ENCODE results near the gene CDC42BPB. TPM values are rescaled to one million over a fixed set of nuclear protein-coding genes. Genes with fewer than 3 reads are reported as not detected.

The CDC42BPB gene
- total and polyA plus RNA-seq, 2 of the 4 experiments (the other 2 are of a cell fraction), result 49.1 to 81.4 TPM

GRCh38 chr14:103084021-103084919 is 26.9 kb upstream of the CDC42BPB start, which contains the start of gene LBHD2:
Gene LBHD2 (plus strand): TSS chr14:103084210. CDS start chr14:103086013, 1,803 bp downstream.
- 49% methylated on average over 5 of the region's 61 CpGs; no CpG with 5 or more reads in 1 of the 2 experiments for WGBS, 2 experiments (ENCODE audit: extremely low coverage in 2 of 2, insufficient read length in 1 of 2)
- ATAC-seq (ENCODE audit: low read depth) (peak; percentile 93), DNase-seq (peak; percentile 17)
- H3K9me3 ChIP-seq (ENCODE audit: control insufficient read depth, insufficient read depth, low read length), result peaks cover 2% of the 10 kb centered on the region; the same call in 1 of the 2 replicates
- no peak within 1 kb of the TSS for H3K18ac ChIP-seq (ENCODE audit: low read depth, low read length)
- no peaks in the 10 kb centered on the region for H3K79me1 ChIP-seq (ENCODE audit: low read depth in 1 of 2, low read length in 2 of 2)
- no peak within 1 kb of the TSS for H3K27ac ChIP-seq (ENCODE audit: insufficient read depth, low read length)
- H4K20me1 ChIP-seq (ENCODE audit: insufficient read depth, low read length), result no peaks in the 10 kb centered on the region
- dilution Hi-C loops (cut with HindIII; ENCODE audit: low sequenced_read_pairs, unreplicated experiment) (no loop called here), intact Hi-C loops (cut with micrococcal nuclease) (no loop called here), in situ Hi-C loops (cut with MboI; ENCODE audit: low sequenced_read_pairs) (no loop called here)
- H3K4me1 ChIP-seq (ENCODE audit: control insufficient read depth, insufficient read depth, low read length), result peaks cover 3% of the 10 kb centered on the region; the same call in 1 of the 2 replicates
- no peak within 1 kb of the TSS for H2BK5ac ChIP-seq (ENCODE audit: low read depth, low read length, poor library complexity, severe bottlenecking)
- H3K4me2 ChIP-seq (ENCODE audit: low read depth, low read length), result peak within 1 kb of the TSS; percentile 74
- H3K36me3 ChIP-seq (ENCODE audit: control insufficient read depth, insufficient read depth, low read length), result no peaks in the 10 kb centered on the region
- peak within 1 kb of the TSS; percentile 67 for H2AFZ ChIP-seq (replicated peaks; ENCODE audit: low read length, poor library complexity)
- H3K9me1 ChIP-seq (ENCODE audit: insufficient read depth, low read length), result no peaks in the 10 kb centered on the region
- no peak within 1 kb of the TSS for H4K5ac ChIP-seq (ENCODE audit: low read depth, low read length)
- no TSS peak for BruUV-seq (replicated peaks)
- peak within 1 kb of the TSS; percentile 61 for H2AK9ac ChIP-seq (replicated peaks; ENCODE audit: low read depth, low read length, poor library complexity)
- no peak within 1 kb of the TSS for H3K9ac ChIP-seq (ENCODE audit: low read depth, low read length)
- no peak within 1 kb of the TSS for H2BK15ac ChIP-seq (ENCODE audit: low read depth, low read length)
- no peak within 1 kb of the TSS for H4K91ac ChIP-seq (ENCODE audit: insufficient read depth, low read depth, low read length)
- no peak within 1 kb of the TSS for H3K14ac ChIP-seq (replicated peaks; ENCODE audit: low read depth, low read length)
- no peak within 1 kb of the TSS for H3K23ac ChIP-seq (ENCODE audit: low read depth, low read length)
- no peak within 1 kb of the TSS for H2BK120ac ChIP-seq (ENCODE audit: low read depth, low read length)
- H3K56ac ChIP-seq (ENCODE audit: extremely low read depth, insufficient read depth, low read length), result no peak within 1 kb of the TSS
- peak within 1 kb of the TSS; percentile 5; the same call in 1 of the 2 replicates for H3K4me3 ChIP-seq (ENCODE audit: insufficient read depth, low read depth, low read length)
- H4K8ac ChIP-seq (ENCODE audit: low read depth in 2 of 2, low read length in 2 of 2), result no peak within 1 kb of the TSS
- CTCF ChIA-PET, result no interaction called here
- POLR2A ChIA-PET (ENCODE audit: unreplicated experiment), result no interaction called here
- H3K27me3 ChIP-seq (ENCODE audit: control insufficient read depth, insufficient read depth, low read length), result peaks cover 52% of the 10 kb centered on the region
- no peak within 1 kb of the TSS for H2AK5ac ChIP-seq (ENCODE audit: low read depth, low read length)
- H3K4ac ChIP-seq (ENCODE audit: low read depth, low read length), result no peak within 1 kb of the TSS
- H2BK20ac ChIP-seq (ENCODE audit: low read depth, low read length), result no peak within 1 kb of the TSS
- TF ChIP-seq RAD21 (IDR thresholded peaks at IDR 0.05; ENCODE audit: low read length) (no peak), BHLHE40 (IDR thresholded peaks at IDR 0.05; ENCODE audit: low read depth, low read length) (no peak), CEBPB (IDR thresholded peaks at IDR 0.05; ENCODE audit: low read depth, low read length) (no peak), RFX5 (IDR thresholded peaks at IDR 0.05; ENCODE audit: low read depth, low read length) (no peak), POLR2A (IDR thresholded peaks at IDR 0.05; ENCODE audit: low read depth, low read length) (no peak), SMC3 (IDR thresholded peaks at IDR 0.05; ENCODE audit: low read depth, low read length) (no peak), RCOR1 (IDR thresholded peaks at IDR 0.05; ENCODE audit: insufficient replicate concordance, low read length) (no peak), CTCF (conservative IDR thresholded peaks at IDR 0.05; ENCODE audit: low read depth, low read length) (no peak), NFE2L2 (IDR thresholded peaks at IDR 0.05; ENCODE audit: low read depth, low read length) (no peak), FOS (IDR thresholded peaks at IDR 0.05; ENCODE audit: low read depth, low read length) (no peak), USF2 (IDR thresholded peaks at IDR 0.05; ENCODE audit: low read depth, low read length) (no peak), MAZ (IDR thresholded peaks at IDR 0.05; ENCODE audit: borderline replicate concordance, low read depth, low read length) (no peak; the same call in 1 of the 2 replicates), CHD1 (IDR thresholded peaks at IDR 0.05; ENCODE audit: low read depth, low read length) (no peak), MAFK (IDR thresholded peaks at IDR 0.05; ENCODE audit: low read depth, low read length) (no peak), MXI1 (IDR thresholded peaks at IDR 0.05; ENCODE audit: borderline replicate concordance, low read depth, low read length) (no peak)
